ENCODE data around the gene PLB1.

The PLB1 gene

DNA sequence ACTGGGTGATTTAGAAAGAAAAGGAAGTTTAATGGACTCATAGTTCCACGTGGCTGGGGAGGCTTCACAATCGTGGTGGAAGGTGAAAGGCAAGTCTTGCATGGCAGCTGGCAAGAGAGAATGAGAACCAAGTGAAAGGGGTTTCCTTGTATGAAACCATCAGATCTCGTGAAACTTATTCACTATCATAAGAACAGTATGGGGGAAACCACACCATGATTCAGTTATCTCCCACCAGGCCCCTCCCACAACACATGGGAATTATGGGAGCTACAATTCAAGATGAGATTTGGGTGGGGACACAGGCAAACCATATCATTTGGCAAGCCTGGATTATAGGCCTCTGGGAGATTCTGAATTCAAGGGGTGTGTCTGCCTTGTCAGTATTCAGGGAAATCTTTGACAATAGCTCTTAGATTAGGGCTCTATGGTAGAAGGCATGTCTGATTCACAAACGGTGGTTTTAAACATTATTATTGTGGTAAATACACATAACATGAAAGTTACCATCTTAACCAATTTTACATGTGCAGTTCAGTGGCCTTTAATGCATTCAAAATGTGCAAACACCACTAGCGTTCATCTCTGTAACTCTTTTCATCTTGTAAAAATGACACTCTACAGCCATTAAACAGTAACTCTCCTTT is 15.3 kb upstream of the PLB1 start:
- Histone ChIP-seq H3K27me3 (ENCODE audit: control insufficient read depth in 3 of 3, insufficient read depth in 3 of 3, low read depth in 1 of 3, low read length in 3 of 3) (peaks cover 0 to 4% (median 0%) of the 10 kb centered on the region in 3 experiments), H3K9me3 (replicated peaks in 1 of 2; ENCODE audit: control insufficient read depth in 2 of 2, insufficient read depth in 1 of 2, low read depth in 1 of 2, low read length in 2 of 2) (no peaks in the 10 kb centered on the region), H3K4me2 (ENCODE audit: insufficient read depth, low read length, poor library complexity, severe bottlenecking) (no peak overlapping the region), H3K23ac (ENCODE audit: low read depth, low read length, poor library complexity) (no peak overlapping the region), H3K36me3 (replicated peaks in 1 of 2; ENCODE audit: control insufficient read depth in 2 of 2, insufficient read depth in 2 of 2, low read length in 2 of 2) (no peaks in the 10 kb centered on the region), H2AK5ac (ENCODE audit: low read depth, low read length) (no peak overlapping the region), H2AFZ (ENCODE audit: low read length) (no peak overlapping the region), H3K9ac (ENCODE audit: low read depth, low read length, poor library complexity) (no peak overlapping the region), H3K18ac (ENCODE audit: low read length) (no peak overlapping the region), H2BK5ac (ENCODE audit: low read length) (no peak overlapping the region), H3K4me3 (ENCODE audit: low read length in 2 of 2) (no peak overlapping the region), H2BK12ac (ENCODE audit: low read length) (no peak overlapping the region), H3K4ac (ENCODE audit: low read length) (no peak overlapping the region), H3K27ac (replicated peaks; ENCODE audit: low read length) (no peak overlapping the region), H3K79me1 (ENCODE audit: low read depth, low read length) (no peaks in the 10 kb centered on the region), H4K8ac (ENCODE audit: low read depth, low read length) (no peak overlapping the region), H3K14ac (ENCODE audit: low read length) (no peak overlapping the region), H2BK120ac (ENCODE audit: low read depth, low read length) (no peak overlapping the region), H4K91ac (ENCODE audit: low read depth, low read length, poor library complexity) (no peak overlapping the region), H2BK15ac (ENCODE audit: low read length) (no peak overlapping the region), H3K4me1 (ENCODE audit: control insufficient read depth in 2 of 2, insufficient read depth in 1 of 2, low read depth in 1 of 2, low read length in 2 of 2) (no peaks in the 10 kb centered on the region)
- no peak for DNase-seq (ENCODE audit: low spot score)
- no CpG with 5 or more reads among the region's 5 CpGs for WGBS, 2 donors (ENCODE audit: extremely low coverage in 2 of 2, insufficient read length in 2 of 2, insufficient replicate concordance in 1 of 2)

- peaks cover 0 to 10% (median 0%) of the 10 kb centered on the region in 3 experiments for H3K27me3 ChIP-seq (ENCODE audit: control insufficient read depth in 3 of 3, insufficient read depth in 3 of 3, low read depth in 1 of 3, low read length in 3 of 3)
- H3K18ac ChIP-seq (ENCODE audit: low read length) = no peak overlapping the region
- no peaks in the 10 kb centered on the region for H3K4me1 ChIP-seq (ENCODE audit: control insufficient read depth in 2 of 2, insufficient read depth in 1 of 2, low read depth in 1 of 2, low read length in 2 of 2)
- no peak overlapping the region for H3K4ac ChIP-seq (ENCODE audit: low read length)
- no peak overlapping the region for H2BK12ac ChIP-seq (ENCODE audit: low read length)
- no peak overlapping the region for H2AK5ac ChIP-seq (ENCODE audit: low read depth, low read length)
- no peak overlapping the region for H3K14ac ChIP-seq (ENCODE audit: low read length)
- no peak overlapping the region for H3K27ac ChIP-seq (replicated peaks; ENCODE audit: low read length)
- no peak overlapping the region for H2BK120ac ChIP-seq (ENCODE audit: low read depth, low read length)
- WGBS, 2 donors (ENCODE audit: extremely low coverage in 2 of 2, insufficient read length in 2 of 2, insufficient replicate concordance in 1 of 2) = no CpG with 5 or more reads among the region's 4 CpGs
- no peak for DNase-seq (ENCODE audit: low spot score)
- no peak overlapping the region for H3K23ac ChIP-seq (ENCODE audit: low read depth, low read length, poor library complexity)
- no peaks in the 10 kb centered on the region for H3K79me1 ChIP-seq (ENCODE audit: low read depth, low read length)
- H3K4me2 ChIP-seq (ENCODE audit: insufficient read depth, low read length, poor library complexity, severe bottlenecking) = no peak overlapping the region
- no peak overlapping the region for H2BK15ac ChIP-seq (ENCODE audit: low read length)
- no peak overlapping the region for H2BK5ac ChIP-seq (ENCODE audit: low read length)
- H3K9me3 ChIP-seq (replicated peaks in 1 of 2; ENCODE audit: control insufficient read depth in 2 of 2, insufficient read depth in 1 of 2, low read depth in 1 of 2, low read length in 2 of 2) = no peaks in the 10 kb centered on the region
- H4K91ac ChIP-seq (ENCODE audit: low read depth, low read length, poor library complexity) = no peak overlapping the region
- no peak overlapping the region for H3K4me3 ChIP-seq (ENCODE audit: low read length in 2 of 2)
- no peak overlapping the region for H2AFZ ChIP-seq (ENCODE audit: low read length)
- H4K8ac ChIP-seq (ENCODE audit: low read depth, low read length) = no peak overlapping the region
- no peak overlapping the region for H3K9ac ChIP-seq (ENCODE audit: low read depth, low read length, poor library complexity)
- H3K36me3 ChIP-seq (replicated peaks in 1 of 2; ENCODE audit: control insufficient read depth in 2 of 2, insufficient read depth in 2 of 2, low read length in 2 of 2) = no peaks in the 10 kb centered on the region
Measured at GRCh38 chr2:28481905-28482304, 14.0 kb upstream of the PLB1 start.

- Histone ChIP-seq H3K18ac (ENCODE audit: low read length) (no peak overlapping the region), H3K14ac (ENCODE audit: low read length) (no peak overlapping the region), H3K4ac (ENCODE audit: low read length) (no peak overlapping the region), H2BK15ac (ENCODE audit: low read length) (no peak overlapping the region), H2AK5ac (ENCODE audit: low read depth, low read length) (no peak overlapping the region), H3K4me2 (ENCODE audit: insufficient read depth, low read length, poor library complexity, severe bottlenecking) (no peak overlapping the region), H3K36me3 (replicated peaks in 1 of 2; ENCODE audit: control insufficient read depth in 2 of 2, insufficient read depth in 2 of 2, low read length in 2 of 2) (no peaks in the 10 kb centered on the region), H3K79me1 (ENCODE audit: low read depth, low read length) (no peaks in the 10 kb centered on the region), H2BK12ac (ENCODE audit: low read length) (no peak overlapping the region), H3K27ac (replicated peaks; ENCODE audit: low read length) (no peak overlapping the region), H3K9ac (ENCODE audit: low read depth, low read length, poor library complexity) (no peak overlapping the region), H3K27me3 (ENCODE audit: control insufficient read depth in 3 of 3, insufficient read depth in 3 of 3, low read depth in 1 of 3, low read length in 3 of 3) (peaks cover 0 to 6% (median 0%) of the 10 kb centered on the region in 3 experiments), H2AFZ (ENCODE audit: low read length) (no peak overlapping the region), H4K91ac (ENCODE audit: low read depth, low read length, poor library complexity) (no peak overlapping the region), H2BK120ac (ENCODE audit: low read depth, low read length) (no peak overlapping the region), H3K4me3 (ENCODE audit: low read length in 2 of 2) (no peak overlapping the region), H2BK5ac (ENCODE audit: low read length) (no peak overlapping the region), H4K8ac (ENCODE audit: low read depth, low read length) (no peak overlapping the region), H3K9me3 (replicated peaks in 1 of 2; ENCODE audit: control insufficient read depth in 2 of 2, insufficient read depth in 1 of 2, low read depth in 1 of 2, low read length in 2 of 2) (no peaks in the 10 kb centered on the region), H3K23ac (ENCODE audit: low read depth, low read length, poor library complexity) (no peak overlapping the region), H3K4me1 (ENCODE audit: control insufficient read depth in 2 of 2, insufficient read depth in 1 of 2, low read depth in 1 of 2, low read length in 2 of 2) (peaks cover 0 to 2% of the 10 kb centered on the region in 2 donors)
- no peak for DNase-seq (ENCODE audit: low spot score)
- no CpG with 5 or more reads among the region's 3 CpGs for WGBS, 2 donors (ENCODE audit: extremely low coverage in 2 of 2, insufficient read length in 2 of 2, insufficient replicate concordance in 1 of 2)
Measured at GRCh38 chr2:28484835-28485234, 11.0 kb upstream of the PLB1 start.

- Histone ChIP-seq H2BK5ac (ENCODE audit: low read length) (no peak overlapping the region), H4K91ac (ENCODE audit: low read depth, low read length, poor library complexity) (no peak overlapping the region), H3K14ac (ENCODE audit: low read length) (no peak overlapping the region), H3K79me1 (ENCODE audit: low read depth, low read length) (no peaks in the 10 kb centered on the region), H2BK12ac (ENCODE audit: low read length) (no peak overlapping the region), H3K23ac (ENCODE audit: low read depth, low read length, poor library complexity) (no peak overlapping the region), H3K18ac (ENCODE audit: low read length) (no peak overlapping the region), H3K4me2 (ENCODE audit: insufficient read depth, low read length, poor library complexity, severe bottlenecking) (no peak overlapping the region), H3K9ac (ENCODE audit: low read depth, low read length, poor library complexity) (no peak overlapping the region), H3K9me3 (replicated peaks in 1 of 2; ENCODE audit: control insufficient read depth in 2 of 2, insufficient read depth in 1 of 2, low read depth in 1 of 2, low read length in 2 of 2) (no peaks in the 10 kb centered on the region), H2AFZ (ENCODE audit: low read length) (no peak overlapping the region), H3K4me1 (ENCODE audit: control insufficient read depth in 2 of 2, insufficient read depth in 1 of 2, low read depth in 1 of 2, low read length in 2 of 2) (peaks cover 0 to 2% of the 10 kb centered on the region in 2 donors), H4K8ac (ENCODE audit: low read depth, low read length) (no peak overlapping the region), H2AK5ac (ENCODE audit: low read depth, low read length) (no peak overlapping the region), H2BK15ac (ENCODE audit: low read length) (no peak overlapping the region), H3K4me3 (ENCODE audit: low read length in 2 of 2) (no peak overlapping the region), H3K27ac (replicated peaks; ENCODE audit: low read length) (no peak overlapping the region), H3K27me3 (ENCODE audit: control insufficient read depth in 3 of 3, insufficient read depth in 3 of 3, low read depth in 1 of 3, low read length in 3 of 3) (peaks cover 0 to 6% (median 0%) of the 10 kb centered on the region in 3 experiments), H3K4ac (ENCODE audit: low read length) (no peak overlapping the region), H2BK120ac (ENCODE audit: low read depth, low read length) (no peak overlapping the region), H3K36me3 (replicated peaks in 1 of 2; ENCODE audit: control insufficient read depth in 2 of 2, insufficient read depth in 2 of 2, low read length in 2 of 2) (no peaks in the 10 kb centered on the region)
- WGBS, 2 donors (ENCODE audit: extremely low coverage in 2 of 2, insufficient read length in 2 of 2, insufficient replicate concordance in 1 of 2) = no CpG with 5 or more reads among the region's 4 CpGs
- DNase-seq (ENCODE audit: low spot score) = no peak
Measured at GRCh38 chr2:28486526-28486925, 9.3 kb upstream of the PLB1 start.
